NCI-H2029 (cell line): ENCODE measurements around the gene BSPH1.
"Not testable (repeated sequence)": the region's sequence is repeated elsewhere in the genome, so short reads cannot be mapped to it uniquely, and the experiment has no call there.

Experiments
- DNase-seq: peaks from one replicate; lab custom pipeline; 2025; lab: John Stamatoyannopoulos, UW

Gene BSPH1

GRCh38 chr19:47920107-47920506 is 71.9 kb downstream of the BSPH1 start:
- DNase-seq: not testable (repeated sequence)
